HG03342 (cell line): ENCODE results near the gene PDSS2.
"Not testable (repeated sequence)": the region's sequence is repeated elsewhere in the genome, so short reads cannot be mapped to it uniquely, and the experiment has no call there.

ENCODE experiments used
- ATAC-seq: cut with Tn5 transposase; IDR thresholded peaks from one replicate; pipeline ENCODE4 v1.9.1; 2021; ENCODE audit warnings: mild to moderate bottlenecking, moderate library complexity; ENCODE audit not compliant: unreplicated experiment

PDSS2 gene

GRCh38 chr6:107328081-107328480 lies 131.3 kb downstream of the PDSS2 start:
- no peak for ATAC-seq

DNA sequence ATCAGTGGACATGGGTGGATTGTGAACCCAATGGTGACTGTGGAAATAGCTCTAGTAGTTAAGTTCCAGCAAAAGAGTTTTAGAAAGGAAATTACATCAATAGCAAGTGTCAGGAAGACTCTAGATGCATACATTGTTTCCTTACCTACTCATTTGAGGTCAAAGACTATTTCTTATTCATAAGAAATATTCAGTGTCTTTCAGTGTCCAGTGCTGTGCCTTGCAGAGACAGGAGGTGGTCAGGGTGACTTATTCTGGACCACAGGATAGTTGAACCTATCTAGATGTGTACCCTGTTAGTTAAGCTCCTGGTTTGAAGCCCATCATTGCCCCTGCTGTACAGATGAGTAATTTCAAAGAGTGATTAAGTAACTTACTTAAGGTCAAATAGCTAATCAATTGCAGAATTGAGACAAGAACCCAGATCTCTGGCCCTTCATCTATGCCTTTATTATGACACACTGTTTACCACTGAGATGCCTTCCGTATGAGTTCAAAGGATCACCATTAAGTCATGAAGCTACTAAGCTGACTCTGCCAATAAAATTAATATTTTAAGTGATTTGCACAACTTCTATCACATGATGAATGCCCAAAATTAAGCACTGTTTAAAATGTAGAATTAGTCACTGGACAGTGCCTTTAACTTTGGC lies 136.1 kb downstream of the PDSS2 start:
- no peak for ATAC-seq

- ATAC-seq, result no peak
Observed at GRCh38 chr6:107321793-107322192, 137.6 kb downstream of the PDSS2 start.

DNA sequence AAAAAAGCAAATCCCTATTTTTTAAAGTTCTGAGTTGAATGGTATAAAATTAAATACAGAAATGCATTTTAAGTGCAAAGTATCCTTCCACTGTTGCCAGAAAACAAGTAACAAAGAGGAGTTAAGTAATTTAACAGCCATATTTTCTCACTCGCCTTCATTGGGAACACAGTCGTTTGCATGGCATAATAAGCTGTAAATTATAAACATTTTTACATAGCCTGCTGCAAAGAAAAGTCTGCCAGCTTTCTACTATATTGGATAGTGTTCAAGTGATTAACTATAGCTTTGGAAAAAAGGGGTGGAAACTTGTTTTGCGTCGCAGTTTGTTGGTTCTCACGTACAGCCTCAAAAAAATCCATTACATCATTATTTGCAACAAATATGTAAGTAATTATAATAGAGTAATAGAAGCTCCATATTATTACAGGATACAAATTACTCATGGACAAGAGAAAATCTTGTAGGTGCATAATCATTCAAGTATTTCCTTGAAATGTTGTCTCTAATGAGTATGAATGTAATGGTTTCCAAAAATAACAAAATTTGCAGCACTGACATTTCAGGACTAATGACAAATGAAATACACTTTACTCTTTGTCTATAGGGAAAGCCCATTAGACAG lies 139.3 kb downstream of the PDSS2 start:
- no peak for ATAC-seq

- ATAC-seq, result peak; percentile 77
Observed at GRCh38 chr6:107318100-107318736, 141.1 kb downstream of the PDSS2 start.

DNA sequence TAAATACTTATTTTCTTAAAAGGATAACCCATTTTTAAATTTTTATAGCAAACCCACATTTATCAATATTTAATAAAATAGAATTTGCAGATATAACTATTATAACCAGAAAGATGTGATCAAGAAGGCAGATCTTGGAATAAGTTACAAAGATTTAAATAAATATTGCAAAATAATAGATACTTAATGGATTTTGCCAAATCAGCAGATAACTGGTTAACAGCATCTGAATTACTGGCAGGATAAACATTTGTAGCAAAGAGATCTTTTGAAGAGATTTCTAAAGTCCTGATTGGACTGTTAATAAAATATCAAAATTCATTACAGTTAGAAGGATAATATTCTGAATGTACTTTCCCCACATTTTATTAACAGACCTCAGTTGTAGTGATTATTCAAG lies 144.2 kb downstream of the PDSS2 start:
- no peak for ATAC-seq

DNA sequence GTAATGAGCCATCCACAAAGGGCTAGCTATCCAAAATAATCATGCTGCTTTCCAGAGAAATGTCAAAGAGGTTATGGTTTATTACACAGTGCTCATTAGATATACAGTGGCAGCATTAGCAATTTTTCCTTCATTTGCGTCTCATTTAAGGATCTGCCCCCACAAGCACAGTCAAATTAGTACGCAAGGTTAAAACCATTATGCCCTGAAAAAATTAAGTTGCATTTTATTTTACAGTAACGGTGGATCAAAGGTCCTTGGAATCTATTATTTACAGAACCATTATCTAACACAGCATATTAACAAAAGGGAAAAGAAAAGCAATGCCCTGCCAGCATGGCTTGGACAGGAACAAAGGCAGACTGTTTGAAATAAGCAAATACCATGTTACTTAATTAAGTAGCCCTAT lies 144.8 kb downstream of the PDSS2 start:
- no peak for ATAC-seq

GRCh38 chr6:107313776-107314175 lies 145.6 kb downstream of the PDSS2 start:
- ATAC-seq, result no peak

DNA sequence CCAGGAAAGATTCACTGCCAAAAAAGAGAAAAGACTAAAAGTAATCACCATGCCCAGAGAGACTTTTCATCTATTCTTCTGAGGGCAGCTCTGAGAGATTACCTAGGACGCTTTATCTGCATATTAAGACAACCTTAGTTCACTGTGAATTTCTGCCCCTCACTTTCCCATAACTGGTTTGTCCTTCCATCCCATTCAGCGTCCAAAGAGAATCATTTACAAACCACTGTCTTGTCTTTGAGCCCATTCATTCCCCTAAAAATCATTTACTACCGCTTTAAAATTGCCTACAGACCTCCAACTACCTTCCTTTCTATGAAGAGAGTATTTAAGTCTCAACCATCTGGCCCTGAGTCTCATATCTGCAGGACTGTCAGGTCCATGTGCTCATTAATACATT lies 149.0 kb downstream of the PDSS2 start:
- no peak for ATAC-seq

GRCh38 chr6:107308677-107309076 lies 150.7 kb downstream of the PDSS2 start:
- ATAC-seq, result no peak

DNA sequence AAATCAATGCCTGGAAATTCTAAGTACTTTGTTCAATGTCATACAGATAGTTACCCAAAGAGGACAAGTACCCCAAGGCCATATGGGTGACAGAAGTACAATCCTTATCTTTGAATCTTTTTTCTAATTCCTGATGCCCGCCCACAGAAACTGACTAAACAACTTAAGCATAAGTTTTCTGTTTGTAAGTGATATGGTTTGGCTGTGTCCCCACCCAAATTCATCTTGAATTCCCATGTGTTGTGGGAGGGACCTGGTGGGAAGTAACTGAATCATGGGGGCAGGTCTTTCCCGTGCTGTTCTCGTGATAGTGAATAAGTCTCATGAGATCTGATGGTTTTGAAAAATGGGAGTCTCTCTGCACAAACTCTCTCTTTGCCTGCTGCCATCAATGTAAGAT lies 153.4 kb downstream of the PDSS2 start:
- not testable (repeated sequence) for ATAC-seq

GRCh38 chr6:107305391-107305790 lies 154.0 kb downstream of the PDSS2 start:
- no peak for ATAC-seq

DNA sequence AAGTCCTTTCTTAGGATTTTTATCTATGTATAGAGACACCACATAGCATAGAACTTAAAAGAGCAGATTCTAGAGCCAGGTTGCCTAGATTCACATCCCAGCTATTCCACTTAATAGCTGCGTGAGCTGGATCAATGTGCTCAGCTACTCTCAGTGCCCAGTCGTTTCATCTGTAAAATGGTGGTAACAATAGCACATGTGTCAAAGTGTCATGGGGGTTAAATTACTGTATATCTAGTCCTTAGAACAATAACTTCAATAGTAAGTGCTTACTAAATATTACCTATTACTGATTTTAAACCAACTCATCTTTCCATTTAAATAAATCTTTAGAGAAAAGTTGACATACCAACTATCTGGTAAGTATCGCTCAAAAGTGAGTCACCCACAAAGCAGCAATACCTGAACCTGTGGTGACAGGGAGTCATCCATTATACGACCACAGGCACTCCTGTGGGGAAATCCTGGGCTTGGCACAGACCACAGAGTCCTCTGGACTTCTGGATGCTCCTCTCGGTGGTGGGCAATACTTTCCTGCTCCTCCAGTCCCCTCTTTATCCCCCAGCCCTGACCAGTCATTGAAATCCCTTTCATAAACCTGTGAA lies 154.8 kb downstream of the PDSS2 start:
- ATAC-seq, result no peak

DNA sequence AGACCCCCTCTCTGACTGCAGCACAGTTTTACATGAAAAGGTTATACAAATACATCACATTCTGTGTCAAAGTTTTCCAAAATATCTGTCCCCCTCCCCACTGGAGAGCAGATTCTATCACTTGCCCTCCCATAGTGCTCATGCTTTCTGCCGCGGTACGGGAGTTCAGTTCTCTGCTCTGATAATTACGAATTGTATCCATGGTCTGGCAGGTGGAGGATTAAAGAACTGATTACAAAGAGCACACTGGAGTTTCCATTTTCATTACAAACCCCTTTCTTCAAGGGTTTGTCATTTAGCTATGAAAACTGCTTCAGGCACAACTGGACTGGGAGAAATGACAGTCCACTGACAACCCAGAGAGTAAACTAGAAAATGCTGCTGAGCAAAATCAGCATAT lies 166.0 kb downstream of the PDSS2 start:
- no peak for ATAC-seq

- ATAC-seq, result no peak
Observed at GRCh38 chr6:107292715-107293271, 166.6 kb downstream of the PDSS2 start.

DNA sequence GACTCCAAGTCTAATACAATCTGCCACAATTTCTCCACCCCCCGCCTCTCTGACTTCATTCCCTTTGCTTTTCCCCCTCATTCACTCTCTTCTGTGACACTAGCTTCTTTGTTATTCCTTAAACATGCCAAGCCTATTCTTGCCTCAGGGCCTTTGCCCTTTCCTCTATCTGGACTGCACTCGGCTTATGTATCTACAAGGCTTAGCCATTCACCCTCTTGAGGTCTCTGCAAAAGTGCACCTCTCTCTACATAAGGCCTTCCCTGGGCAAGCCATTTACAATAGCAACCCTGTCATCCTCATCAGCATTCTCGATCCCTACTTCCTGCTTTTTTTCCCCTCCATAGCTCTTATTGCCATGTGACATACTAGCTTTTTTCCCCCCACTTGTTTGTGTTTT lies 168.9 kb downstream of the PDSS2 start:
- ATAC-seq, result no peak

DNA sequence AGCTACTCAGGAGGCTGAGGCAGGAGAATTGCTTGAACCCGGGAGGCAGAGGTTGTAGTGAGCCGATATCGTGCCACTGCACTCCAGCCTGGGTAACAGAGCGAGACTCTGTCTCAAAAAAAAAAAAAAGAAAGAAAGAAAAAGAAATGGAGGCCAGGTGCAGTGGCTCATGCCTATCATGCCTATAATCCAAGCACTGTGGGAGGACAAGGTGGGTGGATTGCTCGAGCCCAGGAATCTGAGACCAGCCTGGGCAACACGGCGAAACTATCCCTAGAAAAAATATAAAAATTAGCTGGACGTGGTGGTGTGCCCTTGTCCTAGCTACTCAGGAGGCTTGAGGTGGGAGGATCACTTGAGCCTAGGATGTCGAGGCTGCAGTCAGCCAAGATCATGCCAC lies 170.1 kb downstream of the PDSS2 start:
- not testable (repeated sequence) for ATAC-seq

GRCh38 chr6:107285683-107286082 lies 173.7 kb downstream of the PDSS2 start:
- not testable (repeated sequence) for ATAC-seq

DNA sequence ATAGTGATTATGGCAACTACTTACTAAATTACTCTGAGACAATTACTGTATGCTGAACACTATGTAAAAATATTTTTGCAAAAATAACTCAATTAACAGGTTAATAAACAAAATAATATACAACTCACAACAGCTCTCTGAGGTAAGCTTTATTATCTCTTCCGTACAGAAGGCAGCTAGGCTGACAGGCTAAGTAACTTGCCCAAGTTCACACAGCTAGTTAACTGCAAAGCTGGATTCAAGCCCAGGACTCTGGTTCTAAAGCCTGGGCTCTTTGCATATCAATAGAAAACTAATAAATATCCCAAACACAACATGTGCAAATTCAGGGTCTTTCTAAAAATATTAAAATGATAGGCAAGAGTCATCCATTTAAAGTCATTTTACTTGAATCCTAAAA lies 174.6 kb downstream of the PDSS2 start:
- no peak for ATAC-seq

DNA sequence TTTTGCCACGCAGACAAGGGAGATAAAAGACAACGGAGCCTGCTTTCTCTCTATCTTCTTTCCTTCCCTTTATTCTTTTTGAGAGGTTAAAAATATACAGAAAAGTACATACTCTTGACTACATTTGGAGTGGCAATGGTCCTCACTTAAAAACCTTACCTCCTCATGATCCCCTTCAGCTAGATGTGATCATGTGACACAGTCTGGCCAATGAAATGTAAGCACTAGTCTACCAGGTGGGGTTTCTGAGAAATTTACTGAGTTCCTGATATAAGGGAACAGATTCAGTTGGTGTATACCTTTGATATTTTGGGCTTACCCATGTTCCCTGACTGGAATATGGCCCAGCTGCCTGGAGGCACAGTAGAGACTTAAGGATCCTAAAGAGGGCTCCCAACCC lies 178.6 kb downstream of the PDSS2 start:
- no peak for ATAC-seq

- not testable (repeated sequence) for ATAC-seq
Observed at GRCh38 chr6:107280001-107280400, 179.4 kb downstream of the PDSS2 start.
